ENCODE results near the gene ATP9B.
"Not testable (repeated sequence)": the region's sequence is repeated elsewhere in the genome, so short reads cannot be mapped to it uniquely, and the experiment has no call there.

The ATP9B gene

GRCh38 chr18:79169958-79170555 is 100.9 kb downstream of the ATP9B start (continued):
- TF ChIP-seq GLI2 (tag by site-specific recombination; IDR thresholded peaks at IDR 0.05; ENCODE audit: borderline replicate concordance, low read depth) (no peak), SCRT1 (tag by site-specific recombination; IDR thresholded peaks at IDR 0.05; ENCODE audit: borderline replicate concordance) (no peak), ZBTB21 (tag by site-specific recombination; IDR thresholded peaks at IDR 0.05) (no peak), ZNF132 (tag by site-specific recombination; IDR thresholded peaks at IDR 0.05; ENCODE audit: borderline replicate concordance) (no peak), PRDM4 (tag by site-specific recombination; IDR thresholded peaks at IDR 0.05) (no peak), WT1 (tag by site-specific recombination; IDR thresholded peaks at IDR 0.05) (no peak), MYNN (tag by site-specific recombination; IDR thresholded peaks at IDR 0.05; ENCODE audit: borderline replicate concordance) (no peak), ZBTB7A (tag by site-specific recombination; IDR thresholded peaks at IDR 0.05; ENCODE audit: low read depth) (no peak), ZNF354C (tag by site-specific recombination; IDR thresholded peaks at IDR 0.05; ENCODE audit: borderline replicate concordance, low read depth) (no peak), ZNF292 (tag by site-specific recombination; IDR thresholded peaks at IDR 0.05; ENCODE audit: borderline replicate concordance, low read depth) (no peak)

GRCh38 chr18:79172331-79172730 is 103.1 kb downstream of the ATP9B start:
- POLR2A ChIA-PET; CTCF ChIA-PET; H3K36me3 ChIP-seq (ENCODE audit: control insufficient read depth in 2 of 2, insufficient read depth in 1 of 2, low read length in 2 of 2); H3K4me1 ChIP-seq (ENCODE audit: control insufficient read depth, insufficient read depth, low read length); H3K9me3 ChIP-seq (ENCODE audit: control insufficient read depth, insufficient read depth, low read depth, low read length); H3K27ac ChIP-seq (ENCODE audit: extremely low read depth, low read depth, low read length); H3K4me3 ChIP-seq (ENCODE audit: low read depth, low read length): not testable (repeated sequence)

GRCh38 chr18:79173742-79174141 is 104.5 kb downstream of the ATP9B start:
- ChIA-PET CTCF (no interaction called here), POLR2A (no interaction called here)
- H3K27ac ChIP-seq (ENCODE audit: extremely low read depth, low read depth, low read length) = no peak overlapping the region
- H3K36me3 ChIP-seq (ENCODE audit: control insufficient read depth in 2 of 2, insufficient read depth in 1 of 2, low read length in 2 of 2) = no peaks in the 10 kb centered on the region
- H3K4me3 ChIP-seq (ENCODE audit: low read depth, low read length) = no peak overlapping the region
- TF ChIP-seq FEZF1 (tag by site-specific recombination; IDR thresholded peaks at IDR 0.05) = no peak
- no peak for TF ChIP-seq MYNN (tag by site-specific recombination; IDR thresholded peaks at IDR 0.05; ENCODE audit: borderline replicate concordance)
- TF ChIP-seq YY2 (tag by site-specific recombination; IDR thresholded peaks at IDR 0.05) = no peak
- TF ChIP-seq ZNF704 (tag by site-specific recombination; IDR thresholded peaks at IDR 0.05) = no peak
- TF ChIP-seq ZNF341 (tag by site-specific recombination; IDR thresholded peaks at IDR 0.05; ENCODE audit: low read depth) = no peak
- no peak for TF ChIP-seq EGR2 (tag by site-specific recombination; IDR thresholded peaks at IDR 0.05; ENCODE audit: low read depth)
- TF ChIP-seq ZNF654 (tag by site-specific recombination; IDR thresholded peaks at IDR 0.05; ENCODE audit: low read depth) = no peak
- no peak for TF ChIP-seq ZBTB17 (tag by site-specific recombination; IDR thresholded peaks at IDR 0.05)
- TF ChIP-seq ZNF76 (tag by site-specific recombination; IDR thresholded peaks at IDR 0.05; ENCODE audit: borderline replicate concordance, low read depth) = no peak
- H3K9me3 ChIP-seq (ENCODE audit: control insufficient read depth, insufficient read depth, low read depth, low read length) = no peaks in the 10 kb centered on the region
- H3K4me1 ChIP-seq (ENCODE audit: control insufficient read depth, insufficient read depth, low read length) = no peaks in the 10 kb centered on the region

Measured in HEK293 (cell line).